ENCODE measurements around the gene RNF225.
"Not testable (repeated sequence)": the region's sequence is repeated elsewhere in the genome, so short reads cannot be mapped to it uniquely, and the experiment has no call there.

Gene RNF225

GRCh38 chr19:58408152-58409009, 12.9 kb downstream of the RNF225 start, which contains the start of gene ZNF584:
Gene ZNF584 (plus strand): TSS chr19:58408649. CDS start chr19:58409148, 499 bp downstream.
- peak; percentile 89 to 95 for DNase-seq (ENCODE audit: low read depth in 2 of 2)

DNA sequence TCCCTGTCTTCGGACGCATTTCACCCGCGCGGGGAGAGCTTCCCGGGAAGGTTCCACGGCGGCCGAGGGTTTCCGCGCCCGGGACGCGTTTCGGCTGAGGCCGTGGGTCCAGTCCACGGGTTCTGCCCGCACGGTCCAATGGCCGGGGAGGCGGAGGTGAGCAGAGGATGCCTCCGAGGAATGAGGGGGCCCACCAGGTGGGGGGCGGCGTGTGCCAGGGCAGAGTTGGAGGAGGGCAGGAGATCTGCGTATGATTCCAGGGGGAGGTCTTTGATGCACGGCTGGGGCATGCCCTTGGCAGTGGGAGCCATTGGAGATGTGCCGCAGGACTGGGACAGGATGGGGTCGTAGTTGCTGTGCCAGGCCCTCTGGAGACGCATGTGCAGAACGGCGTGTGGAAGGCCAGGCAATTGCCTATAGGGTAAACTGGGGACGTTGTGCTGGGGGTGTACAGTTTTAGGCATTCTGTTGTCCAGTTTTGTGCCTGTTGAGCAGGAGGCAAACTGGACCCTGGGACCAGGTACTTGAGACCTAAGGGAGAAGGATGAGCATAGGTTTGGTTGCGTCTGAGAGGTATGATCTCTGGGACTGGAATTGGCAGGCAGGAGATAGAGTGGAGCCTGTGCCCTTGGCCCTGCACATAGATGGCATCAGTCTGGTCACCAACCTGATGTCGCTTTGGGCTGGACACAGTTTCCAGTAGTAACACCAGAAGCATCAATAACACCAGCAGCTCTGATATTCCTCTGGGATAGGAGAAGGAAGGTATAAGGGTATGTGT, 13.7 kb downstream of the RNF225 start:
- DNase-seq (ENCODE audit: low read depth in 2 of 2), result no peak

DNA sequence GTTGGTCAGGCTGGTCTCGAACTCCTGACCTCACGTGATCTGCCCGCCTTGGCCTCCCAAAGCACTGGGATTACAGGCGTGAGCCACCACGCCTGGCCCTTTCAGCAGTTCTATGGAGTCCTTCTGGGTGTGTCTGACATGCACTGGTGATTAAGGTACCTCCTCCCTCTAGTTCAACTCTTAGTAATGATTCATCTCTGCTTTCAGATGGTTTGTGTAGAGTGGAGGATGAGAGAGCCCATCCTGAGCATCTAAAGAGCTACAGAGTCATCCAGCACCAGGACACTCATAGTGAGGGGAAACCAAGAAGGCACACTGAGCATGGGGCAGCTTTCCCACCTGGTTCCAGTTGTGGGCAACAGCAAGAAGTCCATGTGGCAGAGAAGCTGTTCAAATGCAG, 21.1 kb downstream of the RNF225 start:
- no peak for DNase-seq (ENCODE audit: low read depth in 2 of 2)

DNA sequence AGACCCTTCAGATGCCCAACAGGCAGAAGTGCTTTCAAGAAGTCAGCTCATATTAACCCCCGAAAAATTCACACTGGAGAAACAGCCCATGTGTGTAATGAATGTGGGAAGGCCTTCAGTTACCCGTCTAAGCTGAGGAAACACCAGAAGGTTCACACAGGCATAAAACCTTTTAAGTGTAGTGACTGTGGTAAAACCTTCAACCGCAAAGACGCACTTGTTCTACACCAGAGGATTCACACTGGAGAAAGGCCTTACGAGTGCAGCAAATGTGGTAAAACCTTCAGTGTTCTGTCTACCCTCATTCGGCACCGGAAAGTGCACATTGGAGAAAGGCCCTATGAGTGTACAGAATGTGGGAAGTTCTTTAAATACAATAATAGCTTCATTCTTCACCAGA, 21.6 kb downstream of the RNF225 start:
- DNase-seq (ENCODE audit: low read depth in 2 of 2), result no peak

DNA sequence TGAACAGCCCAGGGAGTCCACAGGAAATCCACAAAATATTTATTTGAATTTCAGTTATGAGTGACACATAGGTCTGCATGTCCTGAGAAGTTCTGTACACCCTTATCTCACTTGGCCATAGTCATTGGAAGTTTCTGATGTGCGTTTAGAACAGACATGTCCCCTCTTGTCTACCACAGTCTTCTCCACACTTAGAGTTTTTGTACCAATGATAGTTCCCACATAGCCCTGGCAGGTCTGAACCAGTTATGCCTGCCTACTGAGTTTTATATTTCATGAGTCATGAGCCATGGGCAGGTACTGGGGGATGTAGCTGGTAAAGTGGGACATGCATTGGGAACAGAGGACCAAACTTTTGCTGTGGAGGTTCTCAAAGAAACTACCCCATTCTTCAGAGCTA, 33.2 kb downstream of the RNF225 start:
- DNase-seq (ENCODE audit: low read depth in 2 of 2), result no peak

GRCh38 chr19:58429745-58430144, 34.3 kb downstream of the RNF225 start:
- DNase-seq (ENCODE audit: low read depth in 2 of 2), result no peak

- DNase-seq (ENCODE audit: low read depth in 2 of 2), result no peak
Measured at GRCh38 chr19:58434217-58434616, 38.8 kb downstream of the RNF225 start.

DNA sequence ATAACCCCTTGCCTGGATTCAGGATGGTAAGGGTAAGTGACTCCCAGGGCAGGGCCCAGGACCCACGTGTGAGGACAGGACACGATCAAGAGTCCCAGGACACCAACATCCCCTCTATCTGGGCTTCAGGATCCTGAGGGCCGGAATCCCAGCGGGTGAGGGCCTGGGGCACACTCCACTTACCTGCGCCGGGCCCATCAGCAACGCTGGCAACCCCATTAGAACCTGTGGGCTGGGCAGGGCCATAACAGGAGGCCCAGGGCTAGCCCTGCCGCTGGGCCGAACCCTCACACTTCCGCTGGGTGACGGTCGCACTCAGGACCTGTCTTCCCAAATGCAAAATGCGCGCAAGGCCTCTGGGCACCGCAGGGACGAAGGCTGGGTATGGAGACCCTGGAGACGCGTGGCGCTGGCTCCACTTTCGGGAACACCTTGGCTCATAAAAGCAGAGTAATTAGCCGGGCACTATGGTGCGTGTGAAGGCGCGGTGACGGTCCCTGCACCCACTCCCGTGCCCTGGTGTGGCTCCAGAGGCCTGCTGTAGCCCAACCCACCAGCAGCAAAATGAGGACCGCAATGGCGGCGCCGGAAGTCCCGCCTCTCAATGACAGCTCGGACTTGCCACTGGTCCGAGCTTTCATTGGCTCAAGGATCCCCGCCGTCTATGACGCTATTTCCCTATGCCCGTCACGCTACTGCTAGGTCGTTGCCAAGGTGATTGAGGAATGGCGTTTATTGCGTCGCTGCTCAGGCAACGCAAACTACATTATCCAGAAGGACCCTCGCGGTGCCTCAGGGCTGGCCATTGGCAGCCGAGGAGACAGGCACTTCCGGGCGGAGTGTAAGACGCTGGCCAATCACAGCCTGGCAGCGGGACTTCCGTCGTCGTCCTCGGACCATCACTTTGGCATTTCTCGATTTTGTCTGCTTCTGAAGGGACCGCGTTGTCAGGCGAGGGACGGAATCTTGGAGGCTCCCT, 44.4 kb downstream of the RNF225 start, which contains the start of gene ZNF132:
Gene ZNF132 (minus strand): TSS at position 578 of the 979 bp plus-strand sequence. CDS start 332 bp downstream, at position 246.
- peak; percentile 89 for DNase-seq (ENCODE audit: low read depth in 2 of 2)

- no peak for DNase-seq (ENCODE audit: low read depth in 2 of 2)
Measured at GRCh38 chr19:58440556-58440955, 45.1 kb downstream of the RNF225 start.

DNA sequence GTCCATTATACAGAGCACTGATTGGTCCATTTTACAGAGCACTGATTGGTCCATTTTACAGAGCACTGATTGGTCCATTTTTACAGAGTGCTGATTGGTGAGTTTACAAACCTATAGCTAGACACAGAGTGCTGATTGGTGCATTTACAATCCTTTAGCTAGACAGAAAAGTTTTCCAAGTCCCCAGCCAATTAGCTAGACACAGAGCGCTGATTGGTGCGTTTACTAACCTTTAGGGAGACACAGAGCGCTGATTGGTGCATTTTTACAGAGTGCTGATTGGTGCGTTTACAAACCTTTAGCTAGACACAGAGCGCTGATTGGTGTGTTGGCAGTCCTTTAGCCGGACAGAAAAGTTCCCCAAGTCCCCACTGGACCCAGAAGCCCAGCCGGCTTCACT, 47.5 kb downstream of the RNF225 start:
- DNase-seq (ENCODE audit: low read depth in 2 of 2), result not testable (repeated sequence)
